ELF-1 (cell line): Measurements from ENCODE around the gene CADM4.

ENCODE experiments used
- DNase-seq: peaks from one replicate; pipeline ENCODE4 v3.0.0-alpha.2; 2016; ENCODE audit warnings: low read depth, low spot score

The CADM4 gene

GRCh38 chr19:43634506-43634871 is 5.2 kb downstream of the CADM4 start:
- DNase-seq, result no peak

- DNase-seq, result no peak
Measured at GRCh38 chr19:43634068-43634467, 5.6 kb downstream of the CADM4 start.

GRCh38 chr19:43633520-43633919 is 6.1 kb downstream of the CADM4 start:
- no peak for DNase-seq

DNA sequence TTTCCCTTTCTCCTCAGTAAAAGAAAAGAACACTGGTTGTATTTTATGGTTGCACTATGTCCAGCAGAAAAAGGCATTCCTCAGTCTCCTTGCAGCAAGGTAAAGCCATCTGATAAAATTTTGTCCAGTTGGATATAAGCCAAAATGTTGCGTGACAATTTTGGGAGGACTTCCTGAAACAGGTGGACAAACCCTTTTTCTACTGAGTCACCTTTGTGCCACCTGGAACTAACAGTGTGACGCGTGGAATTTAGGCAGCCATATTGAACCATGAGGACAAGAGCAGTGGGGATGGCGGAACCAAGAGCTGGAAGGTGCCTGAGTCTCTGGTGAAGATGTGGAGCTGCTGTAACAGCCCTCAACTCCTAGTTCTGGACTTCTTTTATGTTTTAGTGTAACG is 8.2 kb downstream of the CADM4 start:
- no peak for DNase-seq

DNA sequence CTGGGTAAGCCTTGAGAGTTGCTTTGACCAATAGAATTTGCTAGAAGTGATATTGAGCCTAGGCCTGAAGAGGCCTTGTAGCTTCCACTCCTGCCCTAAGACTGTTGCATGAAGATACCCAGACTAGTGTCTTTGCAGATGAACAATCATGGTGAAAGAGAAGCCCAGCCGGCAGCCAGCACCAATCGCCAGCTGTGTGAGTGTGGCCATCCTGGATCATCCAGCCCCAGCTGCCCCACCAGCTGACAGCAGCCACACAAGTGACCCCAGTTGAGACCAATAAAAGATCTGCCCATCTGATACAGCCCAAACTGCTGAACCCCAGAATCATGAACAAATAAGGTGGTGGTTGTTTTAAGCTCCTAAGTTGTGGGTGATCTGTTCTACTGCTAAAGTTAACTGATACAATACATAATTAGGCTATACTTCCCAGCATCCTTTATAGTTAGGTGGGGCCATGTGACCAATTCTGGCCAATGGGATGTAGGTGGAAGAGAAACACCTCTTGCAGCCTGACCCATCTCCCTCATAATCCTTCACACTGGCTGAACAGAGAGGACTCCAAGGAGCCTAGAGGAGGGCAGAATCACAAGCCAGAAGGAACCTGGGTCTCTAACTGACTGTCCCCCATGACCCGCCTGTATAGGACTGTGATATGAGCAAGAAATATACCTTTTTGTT is 10.9 kb downstream of the CADM4 start:
- no peak for DNase-seq

DNA sequence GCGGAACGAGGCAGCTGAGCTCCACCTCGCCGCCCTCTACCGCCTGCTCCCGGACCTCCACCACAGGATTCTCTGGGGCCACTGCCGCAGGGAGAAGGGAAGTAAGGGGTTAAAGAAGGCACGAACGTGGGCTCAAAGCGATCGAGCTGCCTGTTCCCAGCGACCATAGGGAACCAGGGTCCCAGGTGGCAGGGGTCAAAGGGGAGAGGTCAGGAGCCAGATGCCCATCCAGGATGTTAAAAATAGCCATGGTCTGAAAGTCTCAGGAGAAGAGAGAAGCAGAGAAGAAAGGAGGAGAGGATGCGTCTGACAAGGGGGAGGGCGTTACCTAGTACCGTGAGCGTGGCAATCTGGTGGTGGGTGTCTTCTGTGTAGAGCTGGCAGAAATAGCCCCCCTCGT is 12.8 kb downstream of the CADM4 start:
- no peak for DNase-seq

GRCh38 chr19:43625918-43626579 is 13.6 kb downstream of the CADM4 start:
- peak; percentile 73 for DNase-seq

- DNase-seq, result peak; percentile 90
Measured at GRCh38 chr19:43624933-43625332, 14.7 kb downstream of the CADM4 start.

DNA sequence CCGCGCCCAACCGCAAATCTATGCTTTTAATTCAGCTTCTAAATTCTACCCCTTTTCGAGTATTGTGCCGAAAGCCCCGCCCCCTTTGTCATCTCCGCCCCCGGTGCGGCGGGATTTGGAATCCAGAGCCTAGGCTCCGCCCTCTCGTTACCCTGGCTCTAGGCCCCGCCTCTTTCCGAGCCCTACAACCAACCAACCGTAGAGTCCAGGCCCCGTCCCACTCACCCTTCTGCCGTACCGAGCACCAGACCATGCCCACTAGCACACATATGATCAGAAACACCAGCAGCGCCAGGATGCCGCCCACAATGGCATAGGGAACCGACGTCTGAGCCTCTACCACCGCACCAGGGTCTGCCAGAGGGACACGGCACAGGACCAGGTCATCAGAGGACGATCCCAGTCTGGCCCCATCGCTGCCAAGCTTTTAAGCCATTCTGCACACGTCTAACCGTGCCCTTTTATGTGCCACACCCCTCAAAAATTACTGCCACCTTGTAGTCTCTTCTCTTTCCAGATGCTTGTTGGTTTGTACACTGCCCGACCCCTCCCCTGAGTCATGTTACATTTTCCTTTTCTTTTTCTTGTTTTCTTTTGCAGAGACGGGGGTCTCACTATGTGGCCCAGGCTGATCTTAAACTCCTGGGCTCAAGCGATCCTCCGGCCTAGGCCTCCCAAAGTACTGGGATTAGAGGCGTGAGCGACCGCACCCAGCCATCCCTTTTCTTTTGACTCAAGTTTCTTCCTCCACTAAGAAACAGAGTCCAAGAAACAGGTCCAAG is 15.6 kb downstream of the CADM4 start:
- DNase-seq, result peak; percentile 94

GRCh38 chr19:43622956-43623355 is 16.7 kb downstream of the CADM4 start:
- DNase-seq, result no peak

DNA sequence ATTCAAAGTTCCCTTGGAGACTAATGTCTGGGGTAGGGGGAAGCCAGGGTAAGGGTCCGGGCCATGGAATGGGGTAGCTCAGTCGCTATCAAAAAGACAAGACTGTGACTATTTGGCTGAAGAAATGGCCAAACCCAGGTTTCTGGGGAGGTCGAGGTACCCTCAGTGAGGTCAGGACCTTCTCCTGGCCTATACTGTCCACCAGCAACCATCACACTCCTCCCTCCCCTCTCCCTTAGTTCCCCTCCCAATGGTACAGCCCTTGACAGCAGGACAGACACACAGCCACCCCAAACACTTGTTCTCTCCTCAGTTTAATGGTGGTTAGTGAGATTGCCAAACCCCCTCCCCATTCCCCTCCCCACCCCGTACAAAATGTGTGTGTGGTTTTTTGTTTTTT is 17.6 kb downstream of the CADM4 start:
- no peak for DNase-seq

GRCh38 chr19:43620061-43621001 is 19.3 kb downstream of the CADM4 start:
- DNase-seq, result no peak

GRCh38 chr19:43619262-43620060 is 20.2 kb downstream of the CADM4 start, which contains the start of gene ZNF428:
ZNF428 (minus strand) TSS chr19:43619629; CDS start chr19:43614304, 5,325 bp downstream.
- peak; percentile 99 for DNase-seq

GRCh38 chr19:43618921-43619261 is 20.8 kb downstream of the CADM4 start:
- DNase-seq, result no peak

- DNase-seq, result no peak
Measured at GRCh38 chr19:43616954-43617353, 22.7 kb downstream of the CADM4 start.

GRCh38 chr19:43616306-43616705 is 23.3 kb downstream of the CADM4 start:
- no peak for DNase-seq

DNA sequence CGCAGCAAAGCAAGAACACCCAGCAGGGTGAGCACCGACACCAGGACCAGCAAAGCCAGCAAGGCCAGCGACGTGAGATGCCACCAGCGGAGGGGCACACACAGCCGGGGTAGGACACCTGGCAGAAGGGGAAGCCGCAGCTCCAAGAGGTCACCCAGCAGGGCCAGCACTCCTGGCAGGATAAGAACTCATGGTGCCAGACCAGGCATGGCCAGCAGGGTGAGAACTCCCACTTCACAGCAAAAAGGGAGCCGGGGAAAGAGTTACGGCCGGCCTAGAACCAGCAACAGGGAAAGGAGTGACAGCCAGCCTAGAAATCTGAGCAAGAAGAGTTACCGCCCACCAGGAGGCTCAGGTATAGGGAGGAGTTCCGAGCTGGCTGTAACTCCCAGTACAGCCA is 27.3 kb downstream of the CADM4 start:
- no peak for DNase-seq

- DNase-seq, result no peak
Measured at GRCh38 chr19:43611788-43612187, 27.9 kb downstream of the CADM4 start, which contains the start of gene SRRM5. SRRM5 (plus strand) TSS chr19:43612088; CDS start chr19:43612122, 34 bp downstream.

GRCh38 chr19:43610493-43610892 is 29.2 kb downstream of the CADM4 start:
- DNase-seq, result no peak

DNA sequence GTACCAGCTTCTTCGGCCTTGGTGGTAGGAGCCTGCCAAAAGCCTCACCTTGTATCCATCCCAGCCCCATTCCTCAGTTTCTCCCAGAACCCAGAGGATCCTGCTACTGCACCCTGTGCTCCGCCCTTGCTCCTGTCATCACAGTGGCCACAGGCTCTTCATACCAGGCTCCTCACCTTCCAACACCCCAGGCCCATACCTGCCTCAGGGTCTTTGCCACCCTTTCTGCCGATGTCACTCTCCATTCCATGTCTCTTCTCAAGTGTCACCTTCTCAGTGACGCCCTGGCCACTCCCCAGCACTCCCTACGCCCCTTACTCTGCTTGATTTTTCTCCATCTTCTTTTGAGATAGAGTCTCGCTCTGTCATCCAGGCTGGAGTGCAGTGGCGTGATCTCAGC is 29.8 kb downstream of the CADM4 start:
- DNase-seq, result no peak
